Ramos (cell line): ENCODE measurements around the gene FEM1A.
"Not testable (repeated sequence)": the region's sequence is repeated elsewhere in the genome, so short reads cannot be mapped to it uniquely, and the experiment has no call there.

Source experiments
- in situ Hi-C: fragments of 300-500 bp; cut with MboI; formaldehyde crosslinking; loops from one replicate; pipeline ENCODE4 v1.14.3; 2022; ENCODE audit warnings: low sequenced_read_pairs; ENCODE audit not compliant: unreplicated experiment

Gene FEM1A

DNA sequence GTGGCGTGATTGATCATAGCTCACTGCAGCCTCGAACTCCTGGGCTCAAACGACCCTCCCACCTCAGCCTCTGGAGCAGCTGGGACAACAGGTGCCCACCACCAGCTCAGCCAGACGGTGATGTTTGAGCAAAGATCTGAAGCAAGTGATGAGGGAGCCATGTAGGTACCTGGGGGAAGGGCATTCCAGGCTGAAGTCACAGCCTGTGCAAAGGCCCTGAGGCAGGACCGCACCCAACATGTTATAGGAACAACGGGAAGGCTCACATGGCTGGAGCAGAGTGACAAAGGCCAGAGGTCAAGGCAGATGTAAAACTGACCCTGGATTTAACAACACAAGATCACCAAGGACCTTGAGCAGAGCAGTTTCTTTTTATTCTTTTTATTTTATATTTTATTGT, 14.8 kb downstream of the FEM1A start:
- in situ Hi-C loops = loop anchor here (5.0 to 10.0 kb wide), 2 partner anchors 226 to 232 kb away; no protein-coding TSS in a partner anchor

DNA sequence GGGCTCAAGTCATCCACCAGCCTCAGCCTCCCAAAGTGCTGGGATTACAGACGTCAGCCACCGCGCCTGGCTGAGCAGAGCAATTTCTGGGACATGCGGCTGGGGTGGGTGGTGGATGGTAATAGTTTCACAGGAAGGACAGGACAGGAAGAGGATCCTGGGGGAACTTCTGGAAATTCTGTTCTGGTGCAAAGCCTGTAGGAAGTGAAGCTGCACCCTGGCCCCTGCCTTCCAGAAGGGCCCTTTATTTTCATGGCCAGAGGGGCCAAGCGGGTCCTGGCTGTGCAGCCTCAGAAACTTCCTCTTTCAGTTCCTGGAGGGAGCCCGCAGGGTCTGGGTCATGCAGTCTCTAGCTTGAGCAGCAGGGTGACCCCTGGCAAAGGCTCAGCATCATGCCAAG, 15.7 kb downstream of the FEM1A start:
- in situ Hi-C loops = loop anchor here (5.0 to 10.0 kb wide), 2 partner anchors 225 to 232 kb away; no protein-coding TSS in a partner anchor

DNA sequence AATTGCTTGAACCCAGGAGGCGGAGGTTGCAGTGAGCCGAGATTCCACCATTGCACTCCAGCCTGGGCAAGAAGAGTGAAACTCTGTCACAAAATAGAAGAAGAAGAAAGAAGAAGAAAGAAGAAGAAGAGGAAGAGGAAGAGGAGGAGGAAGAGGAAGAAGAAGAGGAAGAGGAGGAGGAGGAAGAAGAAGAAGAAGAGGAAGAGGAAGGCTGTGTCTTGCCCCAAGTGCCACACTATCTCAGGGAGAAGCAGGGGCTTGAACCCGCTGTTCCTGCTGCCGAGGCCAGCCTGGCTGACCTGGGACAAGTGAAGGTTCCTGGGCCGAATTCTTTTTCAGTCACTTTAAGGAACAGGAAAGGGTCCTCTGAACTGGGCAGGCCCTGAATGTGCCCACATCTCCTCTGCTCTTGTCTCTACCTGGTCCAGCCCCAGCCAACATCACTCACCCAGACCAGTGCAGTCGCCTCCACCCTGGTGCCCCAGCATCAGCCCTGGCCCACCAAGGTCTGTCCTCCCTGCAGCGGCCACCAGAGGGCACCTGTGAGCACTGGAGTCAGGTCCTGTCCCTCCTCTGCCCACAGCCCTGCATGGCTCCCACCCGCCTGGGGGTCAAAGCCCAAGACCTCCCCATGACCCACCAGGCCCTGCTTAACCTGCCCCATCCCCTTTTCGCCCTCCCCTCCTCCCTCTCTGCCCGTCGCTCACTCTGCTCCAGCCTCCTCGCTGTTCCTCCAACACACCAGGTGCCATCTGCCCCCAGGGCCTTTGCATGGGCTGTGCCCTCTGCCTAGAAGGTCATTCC, 20.0 kb downstream of the FEM1A start:
- in situ Hi-C loops = loop anchor here (5.0 to 10.0 kb wide), 2 partner anchors 46 to 103 kb away; no protein-coding TSS in a partner anchor

DNA sequence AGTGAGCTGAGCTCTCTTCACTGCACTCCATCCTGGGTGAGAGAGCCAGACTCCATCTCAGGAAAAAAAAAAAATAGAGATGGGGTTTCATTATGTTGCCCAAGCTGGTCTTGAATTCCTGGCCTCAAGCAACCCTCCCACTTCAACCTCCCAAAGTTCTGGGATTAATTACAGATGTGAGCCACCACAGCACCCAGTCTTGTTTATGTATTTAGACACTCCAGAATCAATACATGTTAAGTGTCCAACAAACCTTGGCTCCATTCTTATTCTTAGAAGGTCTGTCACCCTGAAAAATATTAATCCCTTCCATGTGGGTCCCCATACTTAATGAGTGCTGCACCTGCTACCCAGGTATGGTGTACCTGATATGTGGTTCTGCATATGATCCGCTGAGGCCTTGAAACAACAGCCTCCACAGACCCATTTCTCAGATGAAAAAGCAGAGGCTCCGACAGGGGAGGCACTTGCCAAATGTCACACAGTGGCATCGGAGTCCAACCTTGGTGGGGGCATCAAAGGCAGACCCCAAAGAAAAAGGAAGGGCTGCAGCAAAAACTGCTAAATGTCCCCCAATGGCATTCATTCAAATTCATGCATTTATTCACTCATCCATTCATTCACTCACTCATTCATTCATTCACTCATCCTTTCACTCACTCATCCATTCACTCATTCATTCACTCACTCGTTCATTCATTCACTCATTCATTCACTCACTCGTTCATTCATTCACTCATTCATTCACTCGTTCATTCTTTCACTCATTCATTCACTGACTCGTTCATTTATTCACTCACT, 23.3 kb downstream of the FEM1A start:
- in situ Hi-C loops = loop anchor here (5.0 to 10.0 kb wide), 2 partner anchors 42 to 100 kb away; no protein-coding TSS in a partner anchor

DNA sequence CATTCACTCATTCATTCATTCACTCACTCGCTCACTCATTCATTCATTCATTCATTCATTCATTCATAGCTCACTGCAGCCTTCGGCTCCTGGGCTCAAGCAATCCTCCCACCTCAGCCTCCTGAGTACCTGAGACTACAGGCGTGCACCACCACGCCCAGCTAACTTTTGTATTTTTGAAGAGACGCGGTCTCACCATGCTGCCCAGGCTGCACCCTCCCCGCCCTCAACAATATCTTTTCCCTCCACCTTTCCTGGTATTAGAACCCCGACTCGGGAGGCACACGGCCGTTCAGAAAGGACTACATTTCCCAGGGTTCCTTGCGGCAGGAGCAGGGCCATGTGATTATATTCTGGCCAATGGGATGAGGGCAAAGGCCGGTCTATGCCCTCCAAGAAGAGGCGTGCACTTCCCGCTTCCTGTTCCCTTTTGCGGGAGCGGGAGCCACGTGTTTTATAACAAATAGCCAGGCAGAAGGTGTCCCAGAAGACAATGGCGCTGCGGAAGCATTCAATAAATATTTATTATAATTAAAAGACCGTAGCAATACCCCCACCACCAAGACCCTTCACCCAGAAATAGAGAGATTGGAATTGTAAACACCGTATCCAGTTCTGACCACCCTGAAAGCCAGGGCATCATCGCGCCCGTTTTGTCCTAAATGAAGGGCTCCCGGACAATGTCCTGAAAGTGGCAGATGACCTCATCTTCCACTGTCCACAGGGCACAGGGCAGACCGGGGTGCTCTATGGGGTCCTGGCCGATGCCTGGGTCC, 24.1 kb downstream of the FEM1A start:
- in situ Hi-C loops = loop anchor here (10.0 kb wide), 1 partner anchor 99 kb away; no protein-coding TSS in a partner anchor

DNA sequence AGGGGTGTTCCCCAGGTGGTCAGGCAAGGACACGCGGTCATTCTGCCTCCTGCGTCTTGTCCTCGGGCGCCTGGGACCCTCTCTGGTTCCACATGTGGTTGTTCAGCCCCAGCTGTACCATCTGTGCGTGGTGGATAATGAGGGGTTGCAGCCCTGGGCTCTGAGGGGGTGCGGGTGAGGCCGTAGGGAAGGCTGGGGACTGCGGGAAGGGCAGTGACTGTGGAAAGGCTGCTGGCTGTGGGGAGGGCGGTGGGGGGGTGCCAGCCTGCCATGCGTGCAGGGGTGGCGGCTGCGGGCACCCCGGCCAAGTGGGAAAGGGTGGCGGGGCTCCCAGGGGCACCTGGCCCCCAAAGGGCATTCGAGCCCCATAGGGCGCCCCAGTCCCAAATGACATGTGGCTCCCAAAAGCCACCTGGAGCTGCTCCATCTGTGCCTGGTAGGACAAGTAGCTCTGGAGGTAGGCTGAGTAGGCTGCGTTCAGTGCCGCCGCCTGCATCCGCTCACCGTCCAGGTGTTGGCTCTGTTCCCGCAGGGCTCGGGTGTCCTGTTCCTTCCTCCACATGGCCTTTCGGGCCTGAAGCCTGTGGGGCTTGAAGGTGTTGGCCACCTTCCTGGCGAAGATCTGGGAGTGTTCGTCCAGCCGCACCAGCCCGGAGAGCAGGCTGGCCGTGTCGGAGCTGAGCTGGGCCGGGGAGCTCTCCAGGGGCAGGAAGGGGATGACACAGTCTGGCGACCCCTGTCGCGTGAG, 24.8 kb downstream of the FEM1A start:
- in situ Hi-C loops = loop anchor here (10.0 kb wide), 1 partner anchor 98 kb away; no protein-coding TSS in a partner anchor

DNA sequence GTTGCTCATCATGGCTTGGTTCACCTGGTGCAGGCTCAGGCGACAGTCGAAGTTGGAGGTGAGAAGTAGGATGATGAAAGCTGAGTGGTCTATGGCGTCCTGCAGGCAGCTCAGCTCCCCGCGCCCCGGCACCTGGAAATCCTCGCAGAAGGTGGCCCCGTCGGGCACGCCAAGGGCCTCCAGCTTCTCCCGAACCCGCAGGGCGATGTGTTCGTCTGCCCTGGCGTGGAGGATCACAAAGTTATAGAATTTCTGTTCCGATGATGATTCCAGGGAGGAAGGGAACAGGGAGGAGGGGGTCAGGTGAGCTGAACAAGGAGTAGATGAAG, 25.4 kb downstream of the FEM1A start:
- in situ Hi-C loops = loop anchor here (10.0 kb wide), 1 partner anchor 98 kb away; no protein-coding TSS in a partner anchor

DNA sequence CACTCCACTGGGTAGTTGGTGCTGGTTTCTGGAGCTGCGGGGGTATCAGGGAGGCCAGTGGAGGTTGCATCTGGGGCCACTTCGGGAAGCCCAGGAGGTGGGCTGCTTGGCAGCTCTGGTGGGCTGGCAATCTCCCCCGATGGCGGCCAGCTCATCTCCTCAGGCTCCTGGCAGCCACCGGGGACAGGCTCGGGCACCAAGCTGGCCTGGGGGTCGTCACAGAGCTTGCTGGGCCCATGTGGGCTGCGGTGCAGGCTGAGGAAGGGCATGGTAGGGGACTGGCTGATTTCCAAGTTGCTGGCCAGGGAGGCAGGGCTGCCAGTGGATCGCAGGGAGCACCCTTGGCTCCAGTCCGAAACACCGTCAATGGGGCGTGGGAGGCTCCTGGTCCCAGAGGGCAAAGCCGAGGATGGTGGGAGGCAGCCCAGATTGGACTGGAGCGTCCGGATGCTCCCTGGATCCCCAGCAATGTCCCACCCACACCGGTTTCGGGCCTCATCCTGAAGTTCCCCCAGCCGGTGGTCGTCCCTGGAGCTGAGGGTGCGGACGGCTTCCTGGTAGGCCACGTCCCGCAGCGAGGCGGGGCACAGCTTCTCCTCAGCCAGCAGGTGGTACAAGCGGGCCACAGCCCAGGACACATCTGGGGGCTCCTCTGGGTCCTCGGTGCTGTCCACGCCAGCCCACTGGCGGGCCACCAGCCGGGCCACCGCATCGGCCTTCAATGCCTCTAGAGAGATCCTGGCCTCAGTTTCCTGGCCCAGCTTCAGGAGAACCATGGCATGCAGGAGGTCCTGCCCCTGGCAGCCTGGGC, 26.1 kb downstream of the FEM1A start:
- in situ Hi-C loops = loop anchor here (10.0 kb wide), 1 partner anchor 97 kb away; no protein-coding TSS in a partner anchor

DNA sequence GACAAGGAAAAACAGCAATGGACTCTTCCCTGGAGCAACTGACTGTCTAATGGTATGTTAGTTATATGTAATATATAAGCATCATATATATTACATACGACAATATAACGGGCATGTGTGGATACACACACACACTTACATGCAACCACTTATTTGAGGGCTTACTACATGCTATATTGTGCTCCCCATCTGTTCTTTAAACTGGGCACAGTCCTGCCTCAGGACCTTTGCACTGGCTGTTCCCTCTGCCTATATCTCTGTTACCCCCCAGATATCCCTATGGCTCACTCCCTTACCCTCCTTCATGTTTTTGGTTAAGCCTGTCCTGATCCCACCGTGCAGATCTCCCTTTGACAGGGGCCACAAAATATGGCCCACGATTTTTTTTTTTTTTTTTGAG, 29.7 kb downstream of the FEM1A start:
- in situ Hi-C loops = no loop called here

DNA sequence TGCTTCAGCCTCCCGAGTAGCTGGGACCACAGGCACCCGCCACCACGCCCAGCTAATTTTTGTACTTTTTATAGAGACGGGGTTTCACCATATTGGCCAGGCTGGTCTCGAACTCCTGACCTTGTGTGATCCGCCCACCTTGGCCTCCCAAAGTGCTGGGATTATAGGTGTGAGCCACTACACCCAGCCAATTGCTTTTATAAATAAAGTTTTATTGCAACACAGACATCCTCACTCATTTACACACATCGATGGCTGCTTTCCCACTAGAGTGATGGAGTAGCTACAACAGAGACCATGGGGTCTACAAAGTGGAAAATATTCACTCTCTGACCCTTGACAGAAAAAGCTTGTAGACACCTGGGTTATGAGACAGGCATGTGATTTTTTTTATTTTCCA, 30.8 kb downstream of the FEM1A start:
- in situ Hi-C loops = not testable (repeated sequence)

DNA sequence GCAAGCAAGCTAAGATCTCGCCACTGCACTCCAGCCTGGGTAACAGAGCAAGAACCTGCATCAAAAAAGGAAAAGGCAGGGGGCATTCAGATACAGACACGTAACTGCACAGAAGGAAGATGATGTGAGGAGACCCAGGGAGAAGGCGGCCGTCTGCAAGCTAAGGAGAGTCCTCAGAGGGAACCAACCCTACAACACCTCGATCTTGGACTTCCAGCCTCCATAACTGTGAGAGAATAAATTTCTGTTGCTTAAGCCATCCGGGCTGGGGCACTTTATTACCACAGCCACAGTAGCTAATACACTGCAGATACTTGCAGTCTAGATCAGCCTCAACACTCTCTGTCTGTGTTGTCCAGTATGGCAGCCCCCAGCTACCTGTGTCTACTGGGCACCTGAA, 32.0 kb downstream of the FEM1A start:
- in situ Hi-C loops = no loop called here

DNA sequence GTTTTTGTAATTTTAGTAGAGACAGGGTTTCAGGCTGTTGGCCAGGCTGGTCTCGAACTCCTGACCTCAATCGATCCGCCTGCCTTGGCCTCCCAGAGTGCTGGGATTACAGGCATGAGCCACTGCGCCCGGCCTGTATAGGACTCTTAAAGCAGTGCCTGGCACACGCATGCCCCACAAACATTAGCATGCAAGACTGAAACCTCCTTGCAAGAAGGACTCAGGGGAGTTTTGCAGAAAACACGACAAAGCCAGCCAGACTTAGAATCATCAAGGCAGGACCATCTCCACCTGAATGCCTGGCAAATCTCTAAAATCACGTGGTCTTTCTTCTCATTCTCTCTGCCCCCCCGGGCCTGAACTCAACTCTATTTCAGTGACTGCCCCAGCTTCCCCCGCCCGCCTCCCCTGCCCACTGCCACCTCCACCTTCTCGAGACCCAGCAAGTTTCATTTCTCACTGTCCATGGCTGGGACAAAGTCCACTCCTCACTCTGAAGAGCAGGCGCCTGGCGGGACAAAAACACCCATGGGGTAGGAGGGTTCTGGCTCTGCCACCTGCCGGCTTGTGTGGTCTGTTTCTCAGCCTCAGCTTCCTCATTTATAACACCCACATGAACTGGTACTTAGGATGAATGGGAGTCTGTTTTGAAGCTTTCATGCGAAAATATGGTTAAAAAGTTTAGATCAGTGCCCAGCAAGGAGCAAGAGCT, 37.6 kb downstream of the FEM1A start:
- in situ Hi-C loops = no loop called here

DNA sequence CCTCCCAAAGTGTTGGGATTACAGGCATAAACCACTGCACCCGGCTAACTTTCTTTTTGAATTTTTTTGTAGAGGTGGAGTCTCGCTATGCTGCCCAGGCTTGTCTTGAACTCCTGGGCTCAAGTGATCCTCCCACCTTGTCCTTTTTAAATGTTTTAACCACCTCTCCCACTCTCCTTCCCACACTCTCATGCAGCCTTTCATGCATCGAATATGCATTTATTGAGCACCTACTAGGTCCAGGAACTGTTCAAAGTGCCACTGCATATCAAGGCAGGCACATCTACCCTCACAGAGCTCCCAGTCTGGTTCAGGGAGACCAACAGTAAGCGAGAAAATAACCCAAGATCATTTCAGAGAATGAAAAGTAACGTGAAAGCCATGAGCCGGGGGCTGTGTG, 38.8 kb downstream of the FEM1A start:
- in situ Hi-C loops = no loop called here

DNA sequence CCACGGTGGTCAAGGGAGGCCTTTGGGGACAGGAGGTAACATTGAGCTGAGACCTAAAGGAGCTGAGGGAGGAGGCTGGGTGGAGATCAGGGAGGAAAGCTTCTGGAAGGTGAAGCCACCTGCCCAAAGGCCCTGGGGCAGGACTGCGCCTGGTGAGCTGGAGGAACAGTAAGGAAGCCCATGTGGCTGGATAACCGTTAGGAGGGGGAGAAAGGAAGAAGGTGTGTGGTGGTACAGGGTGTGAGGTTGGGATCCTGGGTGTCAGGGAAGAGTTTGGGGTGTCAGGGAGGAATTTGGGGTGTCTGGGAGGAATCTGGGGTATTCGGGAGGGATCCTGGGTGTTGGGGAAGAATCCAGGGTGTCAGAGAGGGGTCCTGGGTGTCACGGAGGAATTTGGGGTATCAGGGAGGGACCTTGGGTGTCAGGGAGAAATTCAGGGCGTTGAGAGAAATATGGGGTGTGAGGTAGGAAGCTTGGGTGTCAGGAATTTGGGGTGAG, 39.3 kb downstream of the FEM1A start:
- in situ Hi-C loops = no loop called here

DNA sequence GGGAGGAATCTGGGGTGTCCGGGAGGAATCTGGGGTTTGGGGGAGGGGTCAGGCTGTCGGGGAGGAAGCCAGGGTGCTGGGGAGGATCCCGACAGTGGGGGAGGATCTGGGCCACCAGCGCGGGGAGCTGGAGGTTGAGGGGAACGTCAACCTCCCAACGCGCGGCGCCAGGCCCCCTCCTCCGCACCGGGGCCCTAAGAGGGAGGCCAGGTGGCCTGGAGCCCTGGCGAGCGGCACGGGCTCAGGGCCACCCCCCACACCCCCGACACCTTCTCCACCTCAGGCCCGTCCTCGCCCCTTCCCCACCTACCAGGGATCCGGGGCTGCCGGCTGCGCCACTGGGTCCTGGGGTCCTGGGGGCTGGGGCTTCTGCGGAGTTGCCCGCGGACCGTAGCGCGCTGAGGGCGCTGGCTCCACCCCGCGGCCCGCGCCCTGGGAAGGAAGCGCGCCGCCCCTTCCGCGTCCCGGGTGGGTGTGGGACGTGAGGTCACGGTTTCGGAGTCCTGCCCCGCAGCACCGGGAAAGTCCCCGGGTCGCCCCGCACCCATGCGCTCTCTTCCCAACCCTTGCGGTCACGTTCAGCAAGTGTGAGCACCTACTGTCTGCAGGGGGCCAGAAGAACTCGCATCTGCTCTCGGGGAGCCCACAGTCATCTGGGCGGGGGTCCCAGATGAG, 39.9 kb downstream of the FEM1A start, which contains the start of gene TICAM1:
Gene TICAM1, minus strand, starts transcription at position 409 of the 675 bp plus-strand sequence. CDS start 13,335 bp downstream, outside the sequence.
- in situ Hi-C loops = no loop called here

DNA sequence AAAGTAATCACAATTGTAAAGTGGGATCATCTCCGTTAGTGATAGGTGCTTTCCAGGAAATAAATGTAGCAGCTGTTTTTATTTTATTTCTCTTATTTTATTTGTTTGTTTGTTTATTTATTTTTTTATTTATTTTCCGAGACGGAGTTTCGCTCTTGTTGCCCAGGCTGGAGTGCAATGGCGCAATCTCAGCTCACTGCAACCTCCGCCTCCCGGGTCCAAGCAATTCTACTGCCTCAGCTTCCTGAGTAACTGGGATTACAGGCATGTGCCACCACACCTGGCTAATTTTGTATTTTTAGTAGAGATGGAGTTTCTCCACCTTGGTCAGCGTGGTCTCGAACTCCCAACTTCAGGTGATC, 40.4 kb downstream of the FEM1A start:
- in situ Hi-C loops = not testable (repeated sequence)

DNA sequence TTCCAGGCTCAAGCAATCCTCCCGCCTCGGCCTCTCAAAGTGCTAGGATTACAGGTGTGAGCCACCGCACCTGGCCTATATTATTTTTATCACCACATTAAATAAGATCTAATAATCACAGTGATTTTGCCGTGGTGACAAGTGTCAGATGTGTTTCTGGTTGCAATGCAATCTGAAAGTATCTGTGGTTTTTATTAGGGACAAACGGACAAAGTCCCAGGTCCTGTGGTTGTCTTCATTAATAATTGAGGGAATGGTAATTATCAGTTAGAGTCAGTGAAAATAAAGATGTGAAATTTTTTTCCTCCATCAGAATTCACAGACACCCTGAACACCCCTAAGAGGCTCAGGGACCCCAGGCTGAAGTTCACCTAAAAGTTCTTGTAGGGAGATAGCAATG, 41.2 kb downstream of the FEM1A start:
- in situ Hi-C loops = no loop called here
